ENCODE results near the gene NR2F2.
"Not testable (repeated sequence)": the region's sequence is repeated elsewhere in the genome, so short reads cannot be mapped to it uniquely, and the experiment has no call there.

Gene NR2F2

GRCh38 chr15:96358821-96359615, 28.5 kb downstream of the NR2F2 start:
- in situ Hi-C loops (cut with HindIII; ENCODE audit: low pct_ligation_motif_present, low pct_unique_long_range_greater_than_20kb, low sequenced_read_pairs), result no loop called here
- DNase-seq, result no peak

- DNase-seq, result peak; percentile 77
- in situ Hi-C loops (cut with HindIII; ENCODE audit: low pct_ligation_motif_present, low pct_unique_long_range_greater_than_20kb, low sequenced_read_pairs), result no loop called here
Observed at GRCh38 chr15:96359616-96360521, 29.4 kb downstream of the NR2F2 start.

- in situ Hi-C loops (cut with HindIII; ENCODE audit: low pct_ligation_motif_present, low pct_unique_long_range_greater_than_20kb, low sequenced_read_pairs), result no loop called here
- no peak for DNase-seq
Observed at GRCh38 chr15:96360581-96361308, 30.2 kb downstream of the NR2F2 start.

GRCh38 chr15:96361309-96362010, 31.0 kb downstream of the NR2F2 start:
- DNase-seq, result no peak
- in situ Hi-C loops (cut with HindIII; ENCODE audit: low pct_ligation_motif_present, low pct_unique_long_range_greater_than_20kb, low sequenced_read_pairs), result no loop called here

GRCh38 chr15:96362011-96362754, 31.7 kb downstream of the NR2F2 start:
- no peak for DNase-seq
- in situ Hi-C loops (cut with HindIII; ENCODE audit: low pct_ligation_motif_present, low pct_unique_long_range_greater_than_20kb, low sequenced_read_pairs), result no loop called here

GRCh38 chr15:96362755-96363651, 32.5 kb downstream of the NR2F2 start:
- no peak for DNase-seq
- in situ Hi-C loops (cut with HindIII; ENCODE audit: low pct_ligation_motif_present, low pct_unique_long_range_greater_than_20kb, low sequenced_read_pairs), result no loop called here

GRCh38 chr15:96363707-96364106, 33.2 kb downstream of the NR2F2 start:
- no peak for DNase-seq
- in situ Hi-C loops (cut with HindIII; ENCODE audit: low pct_ligation_motif_present, low pct_unique_long_range_greater_than_20kb, low sequenced_read_pairs), result no loop called here

- DNase-seq, result no peak
- in situ Hi-C loops (cut with HindIII; ENCODE audit: low pct_ligation_motif_present, low pct_unique_long_range_greater_than_20kb, low sequenced_read_pairs), result no loop called here
Observed at GRCh38 chr15:96365781-96366525, 35.5 kb downstream of the NR2F2 start.

- in situ Hi-C loops (cut with HindIII; ENCODE audit: low pct_ligation_motif_present, low pct_unique_long_range_greater_than_20kb, low sequenced_read_pairs), result no loop called here
- no peak for DNase-seq
Observed at GRCh38 chr15:96366526-96366877, 36.0 kb downstream of the NR2F2 start.

GRCh38 chr15:96367311-96368200, 37.1 kb downstream of the NR2F2 start:
- in situ Hi-C loops (cut with HindIII; ENCODE audit: low pct_ligation_motif_present, low pct_unique_long_range_greater_than_20kb, low sequenced_read_pairs), result no loop called here
- DNase-seq, result no peak

GRCh38 chr15:96369351-96369750, 38.9 kb downstream of the NR2F2 start:
- no peak for DNase-seq
- in situ Hi-C loops (cut with HindIII; ENCODE audit: low pct_ligation_motif_present, low pct_unique_long_range_greater_than_20kb, low sequenced_read_pairs), result no loop called here

GRCh38 chr15:96369825-96370621, 39.5 kb downstream of the NR2F2 start:
- in situ Hi-C loops (cut with HindIII; ENCODE audit: low pct_ligation_motif_present, low pct_unique_long_range_greater_than_20kb, low sequenced_read_pairs), result no loop called here
- no peak for DNase-seq

- in situ Hi-C loops (cut with HindIII; ENCODE audit: low pct_ligation_motif_present, low pct_unique_long_range_greater_than_20kb, low sequenced_read_pairs), result no loop called here
- peak; percentile 67 for DNase-seq
Observed at GRCh38 chr15:96372554-96372953, 42.1 kb downstream of the NR2F2 start.

- in situ Hi-C loops (cut with HindIII; ENCODE audit: low pct_ligation_motif_present, low pct_unique_long_range_greater_than_20kb, low sequenced_read_pairs), result no loop called here
- DNase-seq, result no peak
Observed at GRCh38 chr15:96374499-96374898, 44.0 kb downstream of the NR2F2 start.

GRCh38 chr15:96379592-96379991, 49.1 kb downstream of the NR2F2 start:
- in situ Hi-C loops (cut with HindIII; ENCODE audit: low pct_ligation_motif_present, low pct_unique_long_range_greater_than_20kb, low sequenced_read_pairs); DNase-seq: not testable (repeated sequence)
